CD1c-positive myeloid dendritic cell (primary cell): Measurements from ENCODE around the gene TXNDC2.
"Not testable (repeated sequence)": the region's sequence is repeated elsewhere in the genome, so short reads cannot be mapped to it uniquely, and the experiment has no call there.

Experiments used
- DNase-seq: peaks from one replicate; pipeline ENCODE4 v3.0.0-alpha.2; 2016; ENCODE audit errors: extremely low spot score

The TXNDC2 gene

DNA sequence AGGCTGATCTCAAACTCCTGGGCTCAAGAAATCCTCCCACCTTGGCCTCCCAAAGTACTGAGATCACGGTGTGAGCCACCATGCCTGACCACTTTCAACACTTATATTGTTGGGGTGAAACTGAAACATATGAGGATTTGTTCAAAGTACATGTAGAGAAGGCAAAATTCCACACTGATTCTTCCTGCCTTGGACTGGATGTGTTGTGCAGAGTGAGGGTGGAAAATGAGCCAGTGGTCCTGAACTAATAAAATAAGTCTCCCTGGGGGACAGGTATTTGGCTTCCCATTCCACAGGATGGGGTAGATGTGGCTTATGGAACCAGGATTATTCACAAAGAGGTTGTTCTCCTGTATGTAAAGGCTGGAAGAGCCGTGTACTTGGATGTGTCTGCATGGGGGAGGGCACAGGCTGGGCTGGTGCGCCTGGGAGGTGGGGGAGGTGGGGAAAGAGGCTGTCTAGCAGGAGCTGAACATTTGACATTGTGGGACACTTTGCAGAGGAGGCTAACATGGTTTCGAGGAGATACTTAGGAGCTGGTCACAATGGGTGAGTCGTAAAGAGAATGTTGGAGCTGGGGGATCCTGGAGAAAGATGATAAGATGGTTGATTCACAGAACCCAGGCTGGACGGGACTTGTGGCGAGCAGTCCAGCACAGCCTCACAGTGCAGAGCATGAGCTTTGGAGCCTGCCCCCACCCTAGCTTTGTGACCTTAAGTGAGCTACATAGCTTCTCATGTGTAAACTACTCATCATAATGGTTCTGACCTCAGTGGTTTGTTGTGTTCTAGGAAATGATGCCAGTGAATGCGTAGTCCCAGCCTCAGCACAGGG, at the start of gene TXNDC2:
TXNDC2 (plus strand) TSS at position 804 of the 835 bp plus-strand sequence. CDS start 708 bp downstream, outside the sequence.
- no peak for DNase-seq

DNA sequence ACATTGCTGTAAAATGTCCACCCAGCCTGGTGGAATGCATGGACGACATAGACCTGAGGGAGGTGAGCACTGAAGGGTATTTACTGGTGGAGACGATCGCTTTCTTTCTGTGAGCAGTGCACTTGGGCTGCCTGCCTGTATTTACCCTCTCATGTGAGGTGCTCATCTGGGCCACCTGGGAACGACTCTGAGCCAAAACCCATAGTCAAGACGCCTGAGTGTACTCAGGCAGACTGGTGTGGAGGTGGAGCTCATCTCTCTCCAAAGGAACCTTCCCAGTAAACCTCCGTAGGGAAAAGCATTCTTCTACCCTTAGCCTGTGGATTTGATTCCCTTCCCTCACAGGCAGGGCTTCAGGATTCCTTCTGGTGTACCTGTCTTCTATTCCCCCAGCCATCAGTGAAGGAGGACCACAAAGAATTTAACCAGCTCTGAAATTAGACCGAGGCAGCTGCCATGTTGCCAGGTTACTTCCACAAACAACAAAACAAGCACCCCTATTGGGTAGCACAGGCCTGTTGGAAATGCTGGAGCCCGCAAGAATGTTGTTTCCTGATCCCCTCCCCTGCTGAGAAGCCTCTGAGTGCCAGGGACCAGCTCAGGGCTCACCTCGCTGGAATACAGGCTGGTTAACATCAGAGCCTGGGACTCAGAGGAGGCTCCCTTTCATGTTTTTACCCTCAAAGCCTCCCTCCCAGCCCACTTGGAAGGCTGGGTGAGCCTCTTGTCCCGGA, 47.5 kb upstream of the TXNDC2 start:
- DNase-seq: no peak

DNA sequence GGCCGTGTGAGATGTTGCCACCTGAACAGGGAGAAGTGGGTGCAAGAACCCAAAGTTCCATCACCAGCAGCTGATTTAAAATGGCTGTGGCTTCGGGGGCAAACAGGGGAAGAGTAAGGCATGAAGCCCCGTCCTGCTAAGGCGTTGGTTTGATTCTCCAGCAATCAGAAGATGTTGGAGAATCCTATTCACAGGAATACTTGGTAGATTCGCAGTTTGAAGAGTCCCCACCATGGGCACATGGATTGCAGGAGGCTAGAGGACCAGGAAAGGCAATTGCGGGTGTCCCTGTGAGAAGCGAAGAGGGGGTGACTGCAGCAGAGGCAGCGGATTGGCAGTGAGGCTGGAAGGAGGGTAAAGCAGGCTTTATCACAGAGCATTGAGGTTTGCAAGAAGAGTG, 46.6 kb upstream of the TXNDC2 start:
- no peak for DNase-seq

DNA sequence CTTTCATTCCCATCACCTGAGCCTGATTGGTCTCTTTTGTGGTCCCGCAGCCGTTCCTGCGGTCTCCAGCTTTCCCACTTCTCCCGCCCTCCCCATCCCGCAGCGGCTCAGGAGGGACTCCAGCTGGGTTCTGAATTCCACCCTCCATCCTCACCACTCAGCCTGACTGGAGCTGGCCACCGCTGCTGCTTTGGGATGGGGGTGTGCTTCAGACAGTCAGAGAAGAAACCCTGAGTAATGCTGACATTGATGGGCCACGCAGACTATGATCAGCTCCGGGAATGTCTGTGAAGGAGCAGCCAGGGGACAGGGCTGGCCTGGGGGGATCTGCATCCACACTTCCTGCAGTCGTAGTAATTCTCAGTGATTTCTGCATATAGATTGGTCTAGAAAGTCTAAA, 45.9 kb upstream of the TXNDC2 start:
- no peak for DNase-seq

DNA sequence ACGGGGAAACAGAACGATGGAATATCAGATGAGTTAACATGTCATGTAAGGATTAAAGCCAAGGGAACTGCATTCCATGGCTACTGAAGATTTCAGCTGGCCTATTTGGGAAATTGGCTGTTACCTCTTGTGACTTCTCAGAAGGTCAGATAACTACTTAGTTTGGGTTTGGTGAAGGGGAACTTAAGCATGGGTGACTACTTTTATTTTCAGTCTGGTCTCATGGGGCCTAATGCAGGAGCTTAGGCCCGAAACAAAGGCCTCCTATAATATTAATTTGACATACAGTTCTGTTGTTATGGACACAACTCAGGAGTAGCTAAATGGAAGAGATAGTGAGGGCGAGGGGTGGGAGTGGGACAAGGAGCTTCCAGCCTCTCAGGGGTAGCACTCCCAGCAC, 44.0 kb upstream of the TXNDC2 start:
- no peak for DNase-seq

DNA sequence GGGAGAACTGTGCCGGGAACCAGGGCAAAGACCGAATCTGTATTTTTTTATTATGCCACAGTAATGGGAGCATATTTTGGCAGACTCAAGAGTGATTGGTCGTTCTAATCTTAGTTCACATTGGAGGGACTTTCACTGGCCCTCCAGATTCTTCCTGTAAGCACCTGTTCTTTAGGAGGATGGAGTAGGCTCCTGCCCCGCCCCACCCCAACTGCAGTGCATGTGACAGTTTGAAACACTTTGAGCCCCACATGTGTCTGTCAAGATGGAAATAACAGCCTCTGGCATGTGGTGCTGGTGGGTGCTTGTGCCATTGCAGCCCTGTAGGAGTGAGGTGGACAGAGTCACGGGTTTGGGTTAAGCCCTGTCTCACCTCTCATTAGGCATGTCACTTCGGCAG, 43.3 kb upstream of the TXNDC2 start:
- no peak for DNase-seq

DNA sequence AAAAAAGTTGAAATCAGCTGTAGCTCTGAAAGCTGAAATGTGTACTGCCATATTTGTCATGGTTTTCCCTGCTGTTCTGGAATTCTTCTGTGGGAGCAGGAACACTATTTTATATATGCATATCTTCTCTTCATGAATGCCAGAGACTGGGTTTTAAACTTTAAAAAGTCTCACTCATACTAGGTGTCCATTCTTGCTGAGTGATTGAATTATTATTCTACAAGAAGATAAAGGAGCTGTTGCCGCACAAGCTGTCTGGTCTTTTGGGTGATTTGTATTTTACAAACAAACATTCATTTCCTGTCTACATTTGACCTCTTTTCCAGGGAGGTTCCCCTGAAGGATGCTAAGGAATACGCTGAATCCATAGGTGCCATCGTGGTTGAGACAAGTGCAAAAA, 40.5 kb upstream of the TXNDC2 start:
- no peak for DNase-seq

DNA sequence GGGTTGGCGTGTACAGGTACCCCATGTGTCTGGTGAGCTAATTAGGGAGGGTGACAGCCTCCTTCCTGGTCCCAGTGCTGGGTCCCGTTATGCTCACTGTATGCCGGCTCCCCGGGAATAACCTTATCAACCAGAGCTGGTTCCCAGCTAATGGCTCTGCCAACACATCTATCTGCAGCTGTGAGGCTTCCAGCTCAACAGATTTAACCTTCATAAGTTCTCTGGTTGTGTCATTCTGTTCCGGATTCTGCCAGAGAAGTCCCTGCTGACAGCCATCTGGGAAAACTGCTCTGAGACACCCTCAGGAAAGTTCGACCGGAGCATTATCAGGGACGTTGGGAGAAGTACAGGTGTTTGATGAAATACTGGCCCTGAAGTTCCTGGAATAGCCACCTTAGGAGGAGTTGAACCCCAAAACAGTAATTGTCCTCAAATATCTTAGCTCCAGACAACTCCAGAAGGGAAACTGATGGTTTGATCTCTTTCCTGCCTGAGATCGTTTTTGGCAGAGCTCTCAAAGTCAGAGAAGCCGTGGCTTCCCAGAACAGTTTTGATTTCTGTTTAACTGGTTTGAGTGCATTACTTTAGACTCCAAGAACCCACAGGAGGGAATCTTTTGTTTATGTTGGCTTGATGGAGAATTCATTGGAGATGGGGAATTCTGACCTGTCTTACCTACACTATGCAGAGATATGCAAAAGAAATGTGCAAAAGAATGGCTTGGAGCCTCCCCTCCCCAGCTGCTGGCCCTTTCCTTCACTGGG, 39.4 kb upstream of the TXNDC2 start:
- DNase-seq: no peak

DNA sequence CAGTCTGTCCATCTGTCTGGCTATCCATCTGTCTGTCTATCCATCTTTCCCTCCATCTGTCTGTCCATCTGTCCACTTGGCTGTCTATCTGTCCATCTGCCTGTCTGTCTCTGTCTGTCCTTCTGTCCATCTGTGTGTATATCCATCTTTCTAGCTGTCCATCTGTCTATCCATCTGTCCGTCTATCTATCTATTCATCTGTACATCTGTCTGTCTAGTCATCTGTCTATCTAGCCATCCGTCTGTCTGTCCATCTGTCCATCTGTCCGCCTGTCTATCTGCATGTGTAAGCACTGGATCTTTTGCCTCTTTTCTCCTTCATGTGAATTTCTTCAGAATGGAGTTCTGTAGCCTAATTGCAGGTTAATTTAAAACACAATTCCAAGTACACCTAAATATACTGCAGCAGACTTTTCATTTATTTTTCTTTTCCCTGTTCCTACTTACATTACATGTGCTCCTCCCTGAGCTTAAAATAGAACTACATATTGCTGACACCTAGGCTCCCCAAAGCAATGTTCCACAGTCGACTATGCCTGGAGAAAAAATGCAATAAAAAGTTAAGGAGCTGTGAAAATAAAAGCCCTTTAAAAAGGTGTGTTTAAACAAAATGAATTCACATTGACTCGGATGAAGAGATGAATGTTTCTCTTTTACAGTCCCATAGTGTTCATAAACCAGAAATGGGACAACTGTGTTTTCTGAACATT, 37.4 kb upstream of the TXNDC2 start:
- no peak for DNase-seq

DNA sequence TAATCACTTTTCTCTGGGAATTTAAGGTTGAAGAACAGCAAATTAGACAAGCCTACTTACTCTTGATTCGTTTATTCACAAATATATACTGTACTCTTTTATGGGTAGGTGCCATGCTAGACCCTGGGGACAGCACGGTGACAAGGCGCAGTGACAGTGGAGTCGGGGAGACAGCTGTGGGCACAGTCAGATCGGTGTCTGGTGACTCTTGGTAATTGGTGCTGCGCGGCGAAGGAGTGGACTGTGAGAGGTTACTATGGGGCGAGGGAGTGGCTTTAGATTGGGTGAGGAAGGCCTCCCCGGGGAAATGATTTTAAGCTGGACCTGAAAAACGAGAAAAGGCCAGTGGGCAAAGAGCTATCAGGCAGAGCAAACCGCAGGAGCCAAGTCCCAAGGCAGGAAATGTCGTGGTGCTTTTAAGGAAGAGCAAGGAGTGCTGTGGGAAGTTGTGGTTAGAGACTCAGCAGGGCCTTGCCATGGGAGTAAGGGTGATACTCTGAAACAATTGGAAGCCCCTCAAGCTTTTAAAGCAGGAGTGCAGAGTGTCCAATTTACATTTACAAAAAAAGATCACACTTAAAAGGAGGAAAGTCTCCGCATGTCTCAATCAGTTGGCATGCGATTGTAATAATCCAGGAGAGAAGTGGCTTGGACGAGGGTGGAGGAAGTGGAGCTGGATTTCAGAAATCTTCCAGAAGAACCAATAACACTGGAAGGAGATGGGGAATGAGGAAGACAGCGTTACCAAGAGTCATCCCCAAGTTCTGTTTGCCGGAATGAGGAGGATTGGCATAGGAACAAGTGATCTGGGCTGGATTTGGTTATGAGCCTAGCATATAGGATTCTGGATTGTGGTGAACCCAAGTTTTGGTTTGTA, 36.1 kb upstream of the TXNDC2 start:
- DNase-seq: peak; percentile 87

DNA sequence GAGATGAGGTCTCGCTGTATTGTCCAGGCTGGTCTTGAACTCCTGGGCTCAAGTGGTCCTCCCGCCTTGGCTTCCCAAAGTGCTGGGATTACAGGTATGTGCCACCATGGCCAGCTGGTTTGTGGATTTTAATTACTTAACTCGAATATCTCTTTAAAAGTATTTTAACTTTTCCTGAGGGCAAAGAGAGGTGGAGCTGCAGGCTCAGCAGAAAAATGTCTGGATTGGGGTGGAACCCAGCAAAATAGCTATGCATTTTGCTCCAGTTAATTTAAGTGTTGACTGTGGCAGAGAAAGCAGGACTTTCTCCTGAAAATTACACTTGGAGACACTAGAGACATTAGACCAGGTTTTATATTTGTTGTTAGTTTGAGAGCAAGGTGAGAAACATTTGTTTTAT, 35.5 kb upstream of the TXNDC2 start:
- DNase-seq: no peak

DNA sequence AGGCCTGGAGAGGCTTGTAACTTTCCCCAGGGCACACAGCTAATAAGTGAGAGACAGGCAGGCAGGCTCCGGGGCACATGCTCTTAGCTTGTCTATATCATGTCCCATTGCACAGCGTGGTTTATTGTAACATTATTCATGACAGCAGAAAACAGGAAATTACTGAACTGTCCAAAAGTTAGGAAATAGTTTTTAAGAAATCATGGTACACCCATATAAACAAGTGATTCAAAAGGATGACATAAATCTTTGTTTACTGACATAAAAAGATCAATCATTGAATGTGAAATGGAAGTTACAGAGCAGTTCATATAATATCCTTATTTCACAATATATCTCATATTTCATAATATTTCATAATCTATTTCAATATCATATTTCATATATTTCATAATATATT, 34.3 kb upstream of the TXNDC2 start:
- peak; percentile 74 for DNase-seq

DNA sequence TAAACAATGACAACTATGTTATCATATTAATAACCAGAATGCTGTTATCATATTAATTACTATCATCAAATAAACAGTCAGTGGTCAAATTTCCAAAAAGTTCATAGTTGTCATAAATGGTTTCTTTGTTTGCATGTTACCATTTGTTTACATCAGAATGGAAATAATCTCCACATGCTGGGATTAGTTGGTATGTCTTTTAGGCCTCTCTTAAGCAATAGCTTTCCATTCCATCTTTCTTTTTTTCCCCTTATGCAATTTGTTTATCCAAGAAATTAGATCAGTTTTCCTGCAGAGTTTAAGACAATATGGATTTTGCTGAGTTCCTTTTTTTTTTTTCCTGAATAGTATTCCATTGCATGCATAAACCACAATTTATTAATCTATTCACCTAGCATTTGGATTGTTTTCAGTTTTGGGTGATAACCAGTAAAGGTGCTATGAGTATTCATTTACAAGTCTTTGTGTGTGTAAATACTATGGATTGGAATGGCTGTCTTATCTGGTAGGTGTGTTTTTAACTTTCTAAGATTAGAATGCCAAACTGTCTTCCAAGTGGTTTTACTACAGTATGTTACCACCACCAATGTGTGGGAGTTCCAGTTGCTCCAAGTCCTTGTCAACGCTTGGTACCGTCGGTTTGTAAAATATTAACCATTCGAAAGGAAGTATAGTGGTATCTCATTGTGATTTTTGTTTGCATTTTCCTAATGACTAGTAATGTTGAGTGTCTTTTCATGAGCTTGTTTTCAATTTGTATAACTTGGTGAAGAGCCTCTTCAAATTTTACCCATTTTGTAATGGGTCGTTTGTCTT, 33.3 kb upstream of the TXNDC2 start:
- DNase-seq: no peak

DNA sequence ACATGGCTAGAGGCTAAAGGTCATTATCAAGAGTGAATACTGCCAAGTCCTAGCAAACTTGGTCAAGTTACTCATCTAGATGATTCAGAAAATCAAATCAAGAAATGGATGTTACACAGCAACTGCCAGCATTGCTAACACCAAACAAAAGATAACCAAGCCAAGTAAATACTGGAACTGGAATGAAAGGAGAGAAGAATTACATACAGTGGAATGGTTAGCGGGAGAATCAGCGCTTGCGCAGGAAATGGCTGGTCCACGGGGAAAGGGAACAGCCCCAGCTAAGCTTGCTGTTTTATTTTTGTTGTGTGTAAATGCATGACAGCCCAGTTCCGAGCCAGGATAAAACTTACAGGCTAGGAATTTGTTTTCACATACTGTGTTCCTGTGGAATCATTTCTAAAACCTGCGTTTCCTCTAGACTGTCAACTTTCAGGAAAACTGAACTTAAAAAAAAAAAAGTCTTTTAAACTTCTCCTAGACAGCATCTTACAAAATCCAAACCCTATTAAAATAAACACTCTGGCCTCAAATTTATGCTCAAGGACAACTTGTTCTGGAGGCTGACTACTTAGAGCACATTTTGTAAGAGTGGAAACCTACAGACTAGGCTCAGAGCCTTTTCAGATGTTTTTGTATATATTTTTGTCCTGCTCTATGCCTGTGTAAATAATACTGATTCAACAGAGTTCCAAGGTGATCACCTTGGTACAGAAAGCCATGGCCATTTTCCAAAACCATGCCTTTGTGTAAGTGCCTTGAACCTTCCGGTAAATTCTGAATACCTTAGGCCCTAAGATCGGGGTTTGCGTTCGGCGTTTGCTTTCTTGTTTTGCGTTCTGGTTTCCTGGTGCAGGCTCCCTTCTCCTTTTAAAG, 30.7 kb upstream of the TXNDC2 start:
- no peak for DNase-seq

DNA sequence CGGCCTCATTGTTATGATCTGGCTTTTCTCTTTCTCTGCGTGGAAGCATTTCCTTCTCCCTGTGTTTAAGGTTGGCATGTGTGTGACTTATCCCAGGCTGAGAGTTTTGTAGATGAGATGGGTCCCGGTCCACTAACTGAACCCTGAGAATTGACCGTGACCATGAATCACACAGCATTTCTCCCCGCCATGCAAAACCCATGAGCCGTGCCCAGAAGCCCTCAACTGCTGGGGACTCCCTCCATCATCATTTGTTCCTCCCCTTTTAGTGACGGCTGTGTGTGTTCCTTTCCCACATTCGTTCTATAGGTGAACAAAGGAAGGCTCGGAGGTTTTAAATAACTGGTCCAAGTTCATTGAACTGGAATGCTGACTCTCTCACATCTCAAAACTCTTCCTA, 30.1 kb upstream of the TXNDC2 start:
- DNase-seq: no peak

DNA sequence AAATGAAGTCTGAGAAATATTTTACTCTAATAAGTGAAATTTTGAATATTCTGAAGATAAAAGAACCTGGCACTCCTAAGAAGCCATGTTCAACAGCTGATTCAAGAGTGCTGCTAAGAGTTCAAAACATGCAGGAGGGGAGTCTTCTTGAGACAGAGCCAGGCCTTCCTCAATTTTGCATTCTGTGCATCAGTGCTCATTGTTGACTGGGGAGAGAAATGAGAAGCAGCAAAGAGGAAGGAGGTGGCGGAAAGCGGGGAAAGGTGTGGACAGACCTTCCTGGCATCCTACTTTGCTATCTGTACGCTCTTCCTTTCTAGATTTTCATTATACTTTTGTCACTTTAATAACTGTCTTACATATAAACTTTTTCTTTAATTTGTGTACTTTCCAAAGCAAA, 29.7 kb upstream of the TXNDC2 start:
- DNase-seq: peak; percentile 39

DNA sequence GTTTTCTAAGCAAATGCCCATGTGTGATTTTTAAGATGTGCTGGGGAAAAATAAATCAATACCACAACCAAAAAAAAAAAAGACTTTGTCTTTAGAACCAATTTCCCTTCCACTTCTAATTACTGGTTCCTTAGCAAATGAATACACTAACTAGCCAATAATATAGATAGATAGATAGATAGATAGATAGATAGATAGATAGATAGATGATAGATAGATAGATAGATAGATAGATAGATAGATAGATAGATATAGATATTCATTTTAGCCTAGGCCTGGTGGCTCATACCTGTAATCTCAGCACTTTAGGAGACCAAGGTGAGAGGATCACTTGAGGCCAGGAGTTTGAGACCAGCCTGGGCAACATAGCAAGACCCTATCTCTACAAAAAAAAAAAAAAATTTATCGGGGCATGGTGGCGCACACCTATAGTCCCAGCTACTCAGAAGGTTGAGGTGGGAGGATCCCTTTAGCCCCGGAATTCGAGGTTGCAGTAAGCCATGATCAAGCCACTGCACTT, 28.2 kb upstream of the TXNDC2 start:
- DNase-seq: not testable (repeated sequence)

DNA sequence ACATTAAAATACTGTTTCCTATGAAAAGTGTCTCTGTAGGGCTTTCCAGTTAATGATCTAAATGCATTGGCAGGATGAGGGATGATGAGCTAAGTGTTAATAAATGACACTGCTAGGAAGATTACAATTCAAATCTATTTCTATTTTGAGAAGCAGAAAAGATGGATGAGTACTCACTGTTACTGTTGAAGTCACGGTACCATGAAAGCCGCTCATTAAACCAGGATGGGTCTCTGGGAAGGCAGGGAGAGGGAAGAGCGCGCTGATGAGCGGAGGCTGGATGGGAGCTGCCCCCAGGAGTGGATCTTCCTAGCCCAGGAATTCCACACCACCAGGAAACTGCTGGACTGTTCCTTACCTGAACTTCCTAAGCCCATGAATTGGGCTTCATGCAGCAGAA, 27.1 kb upstream of the TXNDC2 start:
- DNase-seq: no peak

DNA sequence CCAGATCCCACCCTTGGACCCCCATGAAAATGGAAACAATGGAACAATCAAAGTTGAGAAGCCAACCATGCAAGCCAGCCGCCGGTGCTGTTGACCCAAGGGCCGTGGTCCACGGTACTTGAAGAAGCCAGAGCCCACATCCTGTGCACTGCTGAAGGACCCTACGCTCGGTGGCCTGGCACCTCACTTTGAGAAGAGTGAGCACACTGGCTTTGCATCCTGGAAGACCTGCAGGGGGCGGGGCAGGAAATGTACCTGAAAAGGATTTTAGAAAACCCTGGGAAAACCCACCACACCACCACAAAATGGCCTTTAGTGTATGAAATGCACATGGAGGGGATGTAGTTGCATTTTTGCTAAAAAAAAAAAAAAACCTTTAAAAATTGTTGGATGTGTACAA, 26.5 kb upstream of the TXNDC2 start:
- no peak for DNase-seq
